Peyer's patch (tissue), 4 donors: Measurements from ENCODE around the gene DAB1.

Experiments used
- POLR2A ChIP-seq, 2 donors: fragments of 450-650 bp; IDR thresholded peaks; one replicate each; pipeline ENCODE4 v1.5.1; 2017; ENCODE audit warnings: antibody characterized with exemption in 2 of 2, mild to moderate bottlenecking in 2 of 2, moderate library complexity in 2 of 2
- TF ChIP-seq, protein P1 (sequence below), 6 experiments: fragments of 450-650 bp in 4 of 6; fragments of 200-600 bp in 2 of 6; sonication (generic) in 1 of 6; IDR thresholded peaks; one replicate each; pipeline ENCODE4 v1.5.1; 2017 to 2019; ENCODE audit warnings: antibody characterized with exemption in 6 of 6, mild to moderate bottlenecking in 3 of 6, moderate library complexity in 1 of 6

DNA sequence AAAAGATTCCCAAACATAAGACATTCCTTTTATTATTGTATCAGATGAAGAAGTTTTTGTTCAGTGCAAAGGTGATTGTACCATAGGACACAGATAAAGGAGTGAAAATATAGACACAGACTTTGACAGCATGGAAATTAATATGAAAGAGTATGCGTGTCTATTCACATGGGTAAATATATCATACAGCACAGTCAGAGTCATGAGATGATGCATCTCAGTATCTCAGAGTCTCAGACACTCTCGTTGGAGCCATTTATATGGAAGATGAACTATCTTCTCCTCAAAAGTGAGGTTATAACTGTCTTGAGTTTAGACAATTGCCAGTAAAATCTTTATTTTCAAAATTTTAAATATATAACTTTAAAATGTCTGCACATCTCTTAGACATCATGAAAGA, 299.7 kb downstream of the DAB1 start:
- TF ChIP-seq, protein P1, sequence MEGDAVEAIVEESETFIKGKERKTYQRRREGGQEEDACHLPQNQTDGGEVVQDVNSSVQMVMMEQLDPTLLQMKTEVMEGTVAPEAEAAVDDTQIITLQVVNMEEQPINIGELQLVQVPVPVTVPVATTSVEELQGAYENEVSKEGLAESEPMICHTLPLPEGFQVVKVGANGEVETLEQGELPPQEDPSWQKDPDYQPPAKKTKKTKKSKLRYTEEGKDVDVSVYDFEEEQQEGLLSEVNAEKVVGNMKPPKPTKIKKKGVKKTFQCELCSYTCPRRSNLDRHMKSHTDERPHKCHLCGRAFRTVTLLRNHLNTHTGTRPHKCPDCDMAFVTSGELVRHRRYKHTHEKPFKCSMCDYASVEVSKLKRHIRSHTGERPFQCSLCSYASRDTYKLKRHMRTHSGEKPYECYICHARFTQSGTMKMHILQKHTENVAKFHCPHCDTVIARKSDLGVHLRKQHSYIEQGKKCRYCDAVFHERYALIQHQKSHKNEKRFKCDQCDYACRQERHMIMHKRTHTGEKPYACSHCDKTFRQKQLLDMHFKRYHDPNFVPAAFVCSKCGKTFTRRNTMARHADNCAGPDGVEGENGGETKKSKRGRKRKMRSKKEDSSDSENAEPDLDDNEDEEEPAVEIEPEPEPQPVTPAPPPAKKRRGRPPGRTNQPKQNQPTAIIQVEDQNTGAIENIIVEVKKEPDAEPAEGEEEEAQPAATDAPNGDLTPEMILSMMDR (IDR thresholded peaks at IDR 0.05): no peak
- no peak for TF ChIP-seq POLR2A (IDR thresholded peaks at IDR 0.05)
